GM19240 (cell line): ENCODE results near the gene TNFAIP8L3.
"Not testable (repeated sequence)": the region's sequence is repeated elsewhere in the genome, so short reads cannot be mapped to it uniquely, and the experiment has no call there.

Experiments
- DNase-seq: peaks from one replicate; pipeline ENCODE4 v3.0.0; 2011; ENCODE audit warnings: low spot score; ENCODE audit not compliant: insufficient read length

The TNFAIP8L3 gene

DNA sequence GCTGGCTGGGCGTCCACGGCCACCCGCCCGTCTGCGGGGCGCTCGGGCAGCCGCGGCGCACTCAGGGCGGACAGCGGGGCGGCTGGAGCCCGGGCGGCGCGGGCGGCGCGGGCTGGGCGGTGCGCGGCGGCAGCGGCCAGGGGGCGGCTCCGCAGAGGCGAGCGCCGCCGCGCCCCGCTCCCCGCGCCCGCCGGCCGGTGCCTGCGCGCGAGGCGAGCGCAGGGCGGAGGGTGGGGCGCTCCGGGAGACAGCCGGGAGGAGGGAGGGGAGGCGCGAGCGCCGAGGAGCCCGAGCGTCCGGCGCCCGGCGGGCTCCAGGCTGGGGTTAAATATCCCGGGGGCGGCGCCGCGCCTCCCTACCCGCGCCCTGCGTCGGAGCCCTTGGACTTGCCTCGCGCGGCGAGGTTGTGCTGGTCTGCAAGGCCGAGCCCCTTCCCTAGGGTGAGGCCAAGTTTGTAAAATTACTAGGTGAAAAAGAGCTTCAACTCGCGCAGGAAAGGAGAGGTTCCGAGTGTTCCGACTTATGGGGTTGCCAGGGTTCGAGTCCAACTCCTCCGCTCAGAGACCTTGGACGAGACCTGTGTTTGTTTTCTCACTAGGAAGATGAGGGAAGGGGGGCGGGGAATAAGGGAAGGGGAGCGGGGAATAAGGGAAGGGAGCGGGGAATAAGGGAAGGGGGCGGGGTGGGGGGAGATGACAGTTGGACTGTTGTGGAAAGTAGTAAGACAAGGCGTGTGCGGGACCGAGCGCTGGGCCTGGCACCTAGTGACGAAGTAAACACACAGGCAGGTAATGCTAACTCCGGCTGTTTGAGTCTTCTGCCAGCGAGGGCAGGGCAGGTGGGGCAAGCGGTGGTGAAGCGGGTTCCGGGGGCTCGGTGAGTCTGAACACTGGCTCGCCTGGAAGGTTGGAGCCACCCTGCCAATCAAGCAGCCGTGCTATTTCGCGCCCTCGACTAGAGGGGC, at the start of gene TNFAIP8L3:
Gene TNFAIP8L3, minus strand, starts transcription at position 301 of the 964 bp plus-strand sequence. CDS start 311 bp downstream, outside the sequence.
- no peak for DNase-seq

- DNase-seq = no peak
These were observed 49.4 kb upstream of the TNFAIP8L3 start for GRCh38 chr15:51144021-51144532.

GRCh38 chr15:51140347-51140746, 45.6 kb upstream of the TNFAIP8L3 start:
- DNase-seq = not testable (repeated sequence)

- DNase-seq = no peak
These were observed 44.4 kb upstream of the TNFAIP8L3 start for GRCh38 chr15:51139091-51139490.

DNA sequence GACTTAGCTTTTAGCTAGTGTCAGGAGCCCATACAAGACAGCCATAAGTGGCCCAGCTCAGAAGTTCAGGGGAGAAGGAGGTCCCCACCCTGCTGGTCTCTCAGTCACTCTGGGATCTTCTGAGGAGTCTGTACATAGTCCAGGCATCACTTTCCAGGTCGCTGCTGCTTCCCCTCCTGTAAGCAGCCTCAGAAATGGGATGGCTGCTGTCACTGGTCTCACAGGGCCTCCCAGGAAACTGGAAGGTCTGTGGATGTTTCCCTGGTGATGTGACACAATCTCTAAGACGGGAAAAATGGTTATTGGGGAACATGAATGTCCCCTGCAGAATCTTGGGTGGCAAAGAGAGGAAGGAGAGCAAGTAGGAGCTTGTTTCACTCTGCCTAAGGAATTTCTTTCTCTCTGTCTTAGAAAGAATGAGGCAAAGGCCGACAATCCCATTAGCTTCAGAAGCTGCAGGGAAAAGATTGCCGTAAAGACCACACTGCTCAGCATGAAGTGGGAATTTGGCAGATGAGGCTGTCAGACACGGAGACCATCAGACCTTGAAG, 43.2 kb upstream of the TNFAIP8L3 start:
- no peak for DNase-seq

GRCh38 chr15:51137024-51137423, 42.3 kb upstream of the TNFAIP8L3 start:
- DNase-seq = no peak

GRCh38 chr15:51135276-51135675, 40.6 kb upstream of the TNFAIP8L3 start:
- DNase-seq = no peak

- DNase-seq = no peak
These were observed 39.9 kb upstream of the TNFAIP8L3 start for GRCh38 chr15:51134416-51135199.

DNA sequence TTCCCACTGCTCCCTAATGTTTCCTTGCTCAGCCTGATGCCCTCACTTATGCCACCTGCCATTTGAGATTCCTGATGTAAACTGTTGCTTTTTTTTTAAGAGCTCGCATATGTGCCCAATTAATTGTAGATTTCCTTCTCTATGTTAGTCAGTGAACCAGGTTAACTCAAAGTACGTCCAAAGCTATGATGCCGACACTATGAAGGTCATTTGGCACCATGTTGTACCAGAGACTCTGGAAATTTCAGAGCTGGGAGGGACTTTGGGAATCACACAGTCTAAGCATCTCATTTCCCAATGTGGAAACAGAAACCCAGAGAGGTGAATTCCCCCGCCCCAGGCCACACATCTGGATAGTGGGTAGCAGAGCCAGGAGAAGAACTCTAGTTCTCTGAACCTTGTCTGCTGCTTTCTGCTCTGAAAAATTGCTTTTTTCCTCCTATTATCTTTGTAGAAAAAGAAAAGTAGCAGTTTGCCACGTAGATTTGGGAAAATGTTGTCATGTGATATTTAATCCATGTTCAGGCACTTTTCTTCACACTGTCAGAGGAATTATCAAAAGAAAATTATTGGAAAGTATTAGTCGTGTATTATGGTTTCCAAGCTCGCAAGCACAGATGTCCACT, 38.5 kb upstream of the TNFAIP8L3 start:
- no peak for DNase-seq

DNA sequence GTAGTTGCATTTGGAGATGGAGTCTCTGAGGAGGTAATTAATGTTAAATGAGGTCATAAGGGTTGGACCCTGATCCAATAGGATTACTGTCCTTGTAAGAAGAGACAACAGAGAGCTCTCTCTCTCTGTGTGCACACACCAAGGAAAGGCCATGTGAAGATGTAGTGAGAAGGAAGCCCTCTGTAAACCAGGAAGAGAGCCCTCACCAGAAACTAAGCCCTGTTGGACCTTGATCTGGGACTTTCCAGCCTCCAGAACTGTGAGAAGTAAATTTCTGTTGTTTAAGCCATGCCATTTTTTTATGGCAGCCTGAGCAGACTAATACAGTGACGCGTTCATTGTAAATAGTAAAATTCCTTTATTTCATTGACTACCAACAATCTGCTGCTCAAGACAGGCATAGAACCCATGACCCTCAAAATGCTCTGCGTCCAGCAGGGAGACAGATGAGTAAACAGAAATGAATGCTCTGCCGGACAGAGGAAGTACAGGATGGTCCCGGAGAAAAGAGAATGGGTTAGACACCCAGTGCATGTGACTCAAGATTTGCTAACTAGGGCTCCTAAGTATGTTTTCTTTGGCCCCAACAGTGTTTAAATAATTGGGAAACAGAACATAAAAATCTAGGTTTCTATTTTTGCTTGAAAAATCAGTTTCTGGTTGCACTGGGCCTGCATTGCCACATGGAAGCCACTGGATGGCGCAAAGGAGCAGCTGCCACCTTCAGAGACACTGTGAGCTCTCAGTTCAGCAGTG, 37.9 kb upstream of the TNFAIP8L3 start:
- DNase-seq = peak; percentile 5

DNA sequence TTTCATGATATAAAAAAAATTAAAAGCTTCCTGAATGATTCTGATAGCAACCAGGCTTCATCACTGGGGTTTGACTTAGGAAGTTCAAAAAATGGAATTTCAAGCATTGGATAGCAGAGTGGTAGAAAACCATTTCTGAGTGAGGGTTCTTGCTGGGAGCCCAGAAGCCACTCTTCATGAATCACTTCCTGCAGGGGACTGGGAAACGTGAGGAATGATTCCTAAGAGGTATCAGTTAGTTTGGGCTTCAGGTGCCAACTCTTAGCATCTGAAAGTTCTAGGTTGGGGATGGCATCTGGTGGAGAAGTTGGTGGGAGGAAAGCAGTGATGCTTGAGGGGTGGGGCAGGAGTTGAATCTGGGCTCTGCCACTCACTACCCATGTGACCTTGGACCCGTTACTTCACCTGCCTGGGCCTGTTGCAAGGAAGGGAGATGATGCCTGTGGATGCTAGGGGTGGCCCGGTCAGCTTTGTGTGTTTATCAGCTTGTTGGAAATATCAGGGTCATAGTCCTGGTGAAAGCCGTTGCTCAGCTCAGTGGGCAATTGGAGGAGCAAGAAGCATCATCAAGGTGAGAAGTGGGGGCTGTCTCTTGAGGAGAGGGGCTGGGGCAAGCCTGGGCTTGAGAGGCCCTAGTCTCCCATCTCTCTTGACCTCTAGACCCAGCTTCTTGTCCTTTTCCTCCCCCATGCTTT, 37.0 kb upstream of the TNFAIP8L3 start:
- DNase-seq = no peak

DNA sequence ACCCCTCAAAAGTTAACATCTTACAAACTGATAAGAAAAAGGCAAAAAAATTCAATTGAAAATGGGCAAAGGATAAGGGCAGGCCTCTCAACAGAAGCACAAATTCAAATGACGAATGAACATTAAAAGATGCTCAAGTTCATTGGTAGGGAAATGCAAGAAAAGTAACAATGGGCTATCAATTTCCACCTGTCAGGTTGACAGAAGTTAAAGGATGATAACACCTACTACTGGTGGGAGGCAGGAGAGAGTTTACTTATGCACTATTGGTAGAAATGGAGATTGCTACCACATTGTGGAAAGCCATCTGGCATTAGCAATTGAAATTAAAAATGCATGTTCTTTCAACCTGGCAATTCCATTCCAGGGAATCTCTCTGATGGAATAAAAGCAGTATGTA, 35.6 kb upstream of the TNFAIP8L3 start:
- no peak for DNase-seq

- DNase-seq = no peak
These were observed 35.0 kb upstream of the TNFAIP8L3 start for GRCh38 chr15:51129535-51130188.

DNA sequence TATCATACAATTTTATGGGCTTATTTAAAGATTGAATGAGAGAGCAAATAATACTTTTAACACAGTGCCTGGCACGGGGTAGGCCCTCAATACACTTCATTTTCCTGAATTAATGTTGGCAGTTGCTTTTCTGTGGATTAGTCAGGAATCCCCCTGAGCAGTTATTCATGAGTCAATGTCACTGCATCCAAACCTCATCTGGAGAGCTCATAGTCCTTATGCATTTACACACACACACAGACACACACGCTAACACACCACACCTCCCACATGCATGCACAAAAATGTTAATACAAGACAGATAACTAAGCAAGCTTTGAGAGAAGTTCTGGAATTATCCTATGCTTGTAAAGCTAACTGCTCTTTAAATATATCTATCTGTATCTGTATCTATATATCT, 34.0 kb upstream of the TNFAIP8L3 start:
- DNase-seq = no peak

DNA sequence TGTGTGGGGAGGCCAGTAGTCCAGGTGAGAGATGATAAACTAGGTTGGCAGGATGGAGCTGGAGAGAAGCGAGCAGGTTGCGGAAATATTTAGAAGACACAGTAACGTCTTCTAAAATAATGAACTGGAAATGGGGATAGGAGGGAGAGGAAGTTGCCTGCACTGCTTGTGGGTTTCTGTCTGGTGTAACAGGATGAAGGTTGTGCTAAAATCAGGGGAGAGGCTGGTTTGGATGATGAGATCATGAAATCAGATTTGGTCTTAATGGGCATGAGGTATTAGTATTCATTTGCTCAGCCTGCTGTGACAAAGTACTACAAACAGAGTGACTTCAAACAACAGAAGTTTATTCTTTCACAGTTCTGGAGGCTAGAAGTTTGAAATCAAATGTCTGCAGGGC, 32.1 kb upstream of the TNFAIP8L3 start:
- DNase-seq = no peak

DNA sequence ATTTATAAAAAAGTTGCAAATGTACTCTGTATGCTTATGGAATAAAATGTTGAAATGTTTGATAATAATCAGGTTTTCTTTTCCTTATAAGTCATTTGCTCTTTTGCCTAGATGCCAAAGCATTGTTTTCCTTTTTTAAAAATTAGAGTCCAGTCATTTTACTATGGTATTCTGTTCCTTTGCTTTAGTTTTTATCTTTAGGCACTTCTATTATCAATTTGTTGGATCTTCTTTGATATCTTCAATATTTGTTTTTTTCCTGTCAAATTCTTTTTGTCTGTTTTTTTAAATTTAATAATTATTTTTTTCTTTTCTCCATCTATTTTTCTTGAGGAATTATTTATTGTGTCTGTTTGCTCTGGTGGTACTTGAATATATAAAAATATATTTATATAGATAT, 28.3 kb upstream of the TNFAIP8L3 start:
- not testable (repeated sequence) for DNase-seq

GRCh38 chr15:51121631-51122225, 27.0 kb upstream of the TNFAIP8L3 start:
- DNase-seq = no peak

DNA sequence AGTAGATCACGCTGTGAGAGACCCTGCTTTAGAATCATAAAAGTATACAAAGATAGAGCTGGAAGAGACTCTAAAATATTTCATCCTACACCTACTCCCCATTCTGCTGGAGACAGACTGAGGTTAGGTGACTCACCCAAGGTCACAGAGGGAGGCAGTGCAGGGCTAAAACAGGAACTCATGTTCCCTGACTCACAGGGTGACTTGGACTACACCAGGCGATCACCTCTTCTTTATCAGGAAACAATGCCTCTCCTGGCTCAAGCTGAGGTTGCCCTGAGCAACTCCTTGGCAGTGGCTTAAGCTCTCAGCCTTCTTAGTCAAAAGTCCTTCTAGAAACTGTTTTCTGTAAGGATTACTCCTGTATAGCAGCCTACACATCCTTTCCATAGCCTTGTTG, 26.4 kb upstream of the TNFAIP8L3 start:
- DNase-seq = no peak

DNA sequence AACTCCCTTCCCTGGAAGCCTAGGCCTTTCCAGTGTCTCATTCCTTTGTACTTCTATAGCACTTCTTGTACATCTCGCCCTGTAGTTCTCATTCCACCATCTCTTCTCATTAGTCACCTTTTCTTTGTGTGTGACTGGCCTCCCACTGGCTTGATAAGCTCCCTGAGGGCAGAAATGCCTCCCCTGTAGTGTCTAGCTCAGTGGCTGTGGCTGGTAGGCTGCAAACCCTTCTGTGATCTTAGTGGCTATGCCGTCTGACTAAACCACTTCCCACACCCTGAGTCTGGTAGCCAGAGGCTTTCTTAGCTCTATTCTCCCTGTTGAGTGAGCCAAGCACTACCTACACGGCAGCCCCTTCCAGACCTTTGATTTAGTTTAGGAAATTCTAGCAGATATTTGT, 24.4 kb upstream of the TNFAIP8L3 start:
- no peak for DNase-seq
